Activated naive CD4-positive, alpha-beta T cell (primary cell): ENCODE results near the gene RYR1.
"Not testable (repeated sequence)": the region's sequence is repeated elsewhere in the genome, so short reads cannot be mapped to it uniquely, and the experiment has no call there.

Source experiments
- DNase-seq, 4 experiments: peaks; one replicate each; lab custom pipeline; 2025; lab: John Stamatoyannopoulos, UW

RYR1 gene

GRCh38 chr19:38400361-38400760 is 33.1 kb upstream of the RYR1 start:
- no peak for DNase-seq

GRCh38 chr19:38401148-38401547 is 32.3 kb upstream of the RYR1 start:
- no peak for DNase-seq

- no peak for DNase-seq
Measured at GRCh38 chr19:38402623-38402966, 30.9 kb upstream of the RYR1 start.

GRCh38 chr19:38402967-38403674 is 30.4 kb upstream of the RYR1 start, which contains the start of gene FAM98C:
Gene FAM98C (plus strand): TSS chr19:38403093. CDS start chr19:38403154, 61 bp downstream.
- DNase-seq = peak; percentile 95 to 99 (median 98)

GRCh38 chr19:38404858-38405257 is 28.6 kb upstream of the RYR1 start:
- DNase-seq = no peak

DNA sequence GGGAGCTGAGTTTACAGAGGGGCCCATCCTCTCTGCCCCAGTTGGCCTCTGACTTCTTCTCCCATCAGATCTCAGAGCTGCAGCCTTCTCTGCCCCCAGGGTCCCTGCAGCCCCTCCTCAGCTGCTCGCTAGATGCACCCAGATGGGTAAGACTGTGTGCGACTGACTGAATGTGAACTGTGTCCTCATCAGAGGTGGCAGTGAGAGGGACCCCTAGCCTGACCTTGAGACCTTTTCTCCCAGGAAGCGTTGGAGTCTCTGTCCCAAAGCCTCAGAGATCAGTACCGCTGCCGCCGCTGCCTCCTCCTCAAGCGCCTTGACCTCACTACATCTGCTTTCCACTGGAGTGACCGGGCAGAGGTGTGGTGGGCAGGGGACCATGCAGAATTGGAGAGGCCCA is 28.2 kb upstream of the RYR1 start:
- DNase-seq = no peak

GRCh38 chr19:38409631-38410133 is 23.8 kb upstream of the RYR1 start:
- no peak for DNase-seq

- DNase-seq = not testable (repeated sequence)
Measured at GRCh38 chr19:38410407-38410806, 23.1 kb upstream of the RYR1 start.

- no peak for DNase-seq
Measured at GRCh38 chr19:38411041-38411712, 22.3 kb upstream of the RYR1 start.

DNA sequence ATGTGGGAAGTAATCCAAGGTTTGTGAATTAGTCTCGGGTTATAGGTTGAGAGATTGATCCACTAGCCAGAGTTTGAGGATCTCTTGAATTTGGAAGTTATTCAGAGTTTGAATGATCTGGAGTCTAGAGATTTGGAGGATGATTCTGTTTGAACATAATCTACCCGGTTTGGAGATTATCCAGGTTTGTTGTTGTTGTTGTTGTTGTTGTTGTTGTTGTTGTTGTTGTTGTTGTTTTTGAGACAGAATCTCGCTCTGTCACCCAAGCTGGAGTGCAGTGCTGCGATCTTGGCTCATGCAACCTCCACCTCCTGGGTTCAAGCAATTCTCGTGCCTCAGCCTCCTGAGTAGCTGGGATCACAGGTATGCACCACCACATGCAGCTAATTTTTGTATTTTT is 21.6 kb upstream of the RYR1 start:
- DNase-seq = not testable (repeated sequence)

- no peak for DNase-seq
Measured at GRCh38 chr19:38412491-38412890, 21.0 kb upstream of the RYR1 start.

DNA sequence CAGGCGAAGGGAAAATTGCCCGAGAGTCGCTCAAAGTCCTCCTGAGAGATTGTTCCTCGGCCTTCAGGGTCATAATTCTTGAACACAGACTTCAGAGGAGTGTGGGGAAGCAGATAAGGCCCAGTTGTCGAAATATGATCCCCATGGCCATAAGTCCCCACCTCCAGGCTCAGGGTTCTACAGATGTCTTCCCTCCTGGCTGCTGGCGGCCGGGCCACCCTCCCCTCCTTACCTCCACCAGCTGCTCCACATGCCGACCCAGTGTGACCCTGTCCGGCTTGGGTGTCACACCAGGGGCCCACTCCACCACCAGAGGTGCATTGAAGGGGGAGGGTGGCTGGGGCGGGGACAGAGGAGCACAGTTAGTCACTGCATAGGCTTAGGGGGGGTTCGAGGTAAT is 20.5 kb upstream of the RYR1 start:
- no peak for DNase-seq

DNA sequence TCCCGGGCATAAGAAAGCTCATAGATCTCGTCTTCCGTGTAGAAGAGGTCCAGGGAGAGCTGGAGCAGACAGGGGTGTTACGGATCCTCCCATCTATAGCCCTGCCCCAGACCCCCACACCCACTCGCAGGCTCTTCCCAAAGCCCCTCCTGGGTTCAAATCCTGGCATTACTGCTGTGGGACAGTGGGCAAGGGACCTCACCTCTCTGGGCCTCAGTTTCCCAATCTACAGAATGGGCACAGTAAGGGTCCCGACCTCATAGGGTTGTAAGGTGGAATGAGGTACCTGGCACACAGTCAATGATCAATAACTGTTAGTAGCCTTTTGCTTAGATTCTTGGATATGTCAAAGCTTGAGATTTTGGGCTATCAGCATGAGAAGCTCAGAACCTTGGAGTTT is 20.1 kb upstream of the RYR1 start:
- DNase-seq = no peak

GRCh38 chr19:38417146-38417543 is 16.3 kb upstream of the RYR1 start:
- DNase-seq = no peak

DNA sequence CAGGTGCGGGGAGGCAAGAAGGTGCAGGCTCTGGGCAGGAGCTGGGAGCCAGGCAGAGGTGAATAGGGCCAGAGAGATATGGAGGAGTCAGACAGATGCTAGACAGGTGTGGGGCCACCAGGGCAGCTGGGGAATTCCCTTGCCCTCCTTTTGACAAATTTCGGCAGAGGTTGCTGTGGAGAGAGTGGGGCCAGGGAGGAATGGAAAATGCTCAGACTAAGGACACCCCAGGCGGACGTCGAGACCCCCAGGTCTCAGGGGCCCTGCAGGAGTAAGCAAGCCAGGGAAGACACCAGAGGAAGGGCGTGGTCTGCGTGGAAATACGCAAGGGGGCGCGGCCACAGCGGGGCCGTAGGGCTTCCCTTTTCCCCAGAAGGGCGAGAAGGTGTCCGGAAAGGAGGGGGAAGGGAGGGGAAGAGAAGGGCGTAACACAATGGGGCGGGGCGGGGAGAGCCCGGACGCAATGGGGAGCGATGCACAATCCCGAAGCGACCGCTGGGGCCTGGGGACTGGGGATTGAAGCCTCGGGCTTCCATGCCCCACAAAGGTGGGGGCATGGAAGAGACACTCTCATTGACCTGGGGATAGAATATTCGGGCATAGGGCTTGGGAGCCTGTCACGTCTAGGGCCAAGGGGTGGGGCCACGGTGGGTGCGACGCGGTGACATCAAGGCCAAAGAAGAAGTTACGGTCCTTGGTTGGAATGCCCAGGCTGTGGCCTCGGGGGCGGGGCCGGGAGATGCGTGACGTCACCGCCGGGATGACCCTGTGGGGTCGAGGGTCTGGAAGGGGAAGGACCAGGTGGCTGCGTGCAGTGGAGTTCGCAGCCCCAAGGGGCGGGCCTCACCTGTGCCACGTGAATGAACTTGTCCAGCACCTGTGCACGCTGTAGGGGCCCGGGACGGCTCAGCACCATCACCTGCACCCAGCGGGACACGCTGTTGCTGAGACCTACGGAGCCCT is 15.7 kb upstream of the RYR1 start:
- peak in 1 of 4 experiments; percentile 26 for DNase-seq

GRCh38 chr19:38420935-38421334 is 12.6 kb upstream of the RYR1 start:
- no peak for DNase-seq

GRCh38 chr19:38421856-38422255 is 11.6 kb upstream of the RYR1 start:
- no peak for DNase-seq

DNA sequence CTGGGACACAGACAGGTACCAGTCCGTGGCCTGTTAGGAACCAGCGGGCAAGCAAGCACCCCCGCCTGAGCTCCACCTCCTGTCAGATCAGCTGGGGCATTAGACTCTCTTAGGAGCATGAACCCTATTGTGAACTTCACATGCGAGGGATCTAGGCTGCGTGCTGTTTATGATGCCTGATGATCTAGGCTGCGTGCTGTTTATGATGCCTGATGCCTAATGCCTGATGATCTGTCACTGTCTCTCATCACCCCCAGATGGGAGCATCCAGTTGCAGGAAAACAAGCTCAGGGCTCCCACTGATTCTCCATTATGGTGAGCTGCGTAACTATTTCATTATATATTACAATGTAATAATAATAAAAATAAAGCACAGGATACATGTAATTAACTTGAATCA is 11.1 kb upstream of the RYR1 start:
- no peak for DNase-seq

DNA sequence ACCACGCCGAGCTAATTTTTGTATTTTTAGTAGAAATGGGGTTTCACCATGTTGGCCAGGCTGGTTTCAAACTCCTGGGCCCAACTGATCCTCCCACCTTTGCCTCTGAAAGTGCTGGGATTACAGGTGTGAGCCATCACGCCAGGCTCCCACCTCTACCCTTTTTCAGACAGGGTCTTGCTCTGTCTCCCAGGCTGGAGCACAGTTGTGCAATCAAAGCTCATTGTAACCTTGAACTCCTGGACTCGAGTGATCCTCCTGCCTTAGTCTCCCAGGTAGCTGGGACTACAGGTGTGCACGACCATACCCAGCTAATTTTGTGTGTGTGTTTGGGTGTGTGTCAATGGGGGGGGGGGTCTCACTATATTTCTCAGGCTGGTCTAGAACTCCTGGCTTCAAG is 9.2 kb upstream of the RYR1 start:
- no peak for DNase-seq

- no peak for DNase-seq
Measured at GRCh38 chr19:38425222-38425809, 8.2 kb upstream of the RYR1 start.

DNA sequence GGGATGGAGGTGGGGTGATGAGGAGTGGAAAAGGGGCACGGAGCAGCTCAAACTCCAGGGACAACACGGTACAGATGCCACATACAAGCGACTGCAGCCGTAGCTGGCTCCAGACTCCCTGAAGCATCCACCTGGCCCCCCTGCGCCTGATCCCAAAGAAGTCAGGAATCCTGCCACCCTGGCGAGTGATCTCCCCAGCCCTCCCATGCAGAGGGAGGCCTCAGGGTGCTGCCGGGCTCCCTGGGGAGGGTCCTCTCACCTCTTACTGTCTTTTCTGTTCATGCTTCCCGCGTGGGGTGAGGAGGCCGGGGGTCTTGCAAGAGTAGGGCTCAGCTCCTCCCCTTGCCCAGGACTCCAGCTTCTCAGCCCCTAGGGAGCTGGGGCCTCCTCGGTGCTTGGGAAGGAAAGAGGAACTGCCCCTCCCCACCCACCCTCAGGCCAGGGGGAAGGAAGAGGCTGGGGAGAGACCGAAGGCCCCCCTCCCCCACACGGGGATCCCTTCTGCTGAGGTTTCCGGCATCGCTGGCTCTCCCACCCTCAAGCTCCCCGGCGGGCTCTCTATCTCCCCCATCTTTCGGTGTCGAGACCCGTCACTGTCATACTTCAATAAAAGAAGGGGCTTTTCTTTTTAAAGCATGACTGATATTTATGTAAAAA is 7.6 kb upstream of the RYR1 start, which contains the start of gene RASGRP4:
Gene RASGRP4 (minus strand): TSS at position 410 of the 657 bp plus-strand sequence. CDS start 128 bp downstream, at position 282.
- no peak for DNase-seq
